Vagina (tissue), 2 donors: ENCODE measurements around the gene ANO1.

Experiments used
- CTCF ChIP-seq, 3 experiments: fragments of 450-650 bp in 2 of 3; fragments of 200-600 bp in 1 of 3; sonication (generic) in 1 of 3; IDR thresholded peaks; one replicate each; pipeline ENCODE4 v1.5.1; 2017 to 2019; ENCODE audit warnings: antibody characterized with exemption in 3 of 3, mild to moderate bottlenecking in 2 of 3, moderate library complexity in 2 of 3
- POLR2A ChIP-seq, 2 donors: fragments of 450-650 bp; IDR thresholded peaks; one replicate each; pipeline ENCODE4 v1.6.1; 2017; ENCODE audit warnings: antibody characterized with exemption in 2 of 2, mild to moderate bottlenecking in 2 of 2, moderate library complexity in 2 of 2

GRCh38 chr11:70084046-70084984, 6.2 kb downstream of the ANO1 start:
- TF ChIP-seq CTCF (IDR thresholded peaks at IDR 0.05) (no peak), POLR2A (IDR thresholded peaks at IDR 0.05) (no peak)
